Measurements from ENCODE around the gene BORA. TPM values are rescaled to one million over a fixed set of nuclear protein-coding genes. Genes with fewer than 3 reads are reported as not detected.
"Not testable (repeated sequence)": the region's sequence is repeated elsewhere in the genome, so short reads cannot be mapped to it uniquely, and the experiment has no call there.

Gene BORA
- total RNA-seq, 1 experiment from 2014 or later, result 16.1 TPM

DNA sequence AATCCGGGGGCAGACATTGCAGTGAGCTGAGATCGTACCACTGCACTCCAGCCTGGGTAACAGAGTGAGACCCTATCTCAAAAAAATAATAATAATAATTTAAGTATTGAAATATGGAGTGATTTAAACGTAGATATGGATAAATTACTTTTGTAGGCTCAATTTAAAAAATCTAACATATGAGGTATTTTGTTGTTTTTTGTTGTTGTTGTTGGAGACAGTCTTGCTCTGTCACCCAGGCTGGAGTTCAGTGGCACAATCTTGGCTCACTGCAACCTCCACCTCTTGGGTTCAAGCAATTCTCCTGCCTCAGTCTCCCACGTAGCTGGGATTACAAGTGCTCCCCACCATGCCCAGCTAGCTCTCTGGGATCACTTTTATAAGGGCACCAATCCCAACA, 57.0 kb downstream of the BORA start:
- DNase-seq (ENCODE audit: low read depth in 1 of 2, low spot score in 2 of 2); H3K4me1 ChIP-seq (replicated peaks); H3K27me3 ChIP-seq (replicated peaks); H3K9me3 ChIP-seq (replicated peaks); H3K4me3 ChIP-seq; H3K27ac ChIP-seq: not testable (repeated sequence)
- peaks cover 16% of the 10 kb centered on the region for H3K36me3 ChIP-seq

DNA sequence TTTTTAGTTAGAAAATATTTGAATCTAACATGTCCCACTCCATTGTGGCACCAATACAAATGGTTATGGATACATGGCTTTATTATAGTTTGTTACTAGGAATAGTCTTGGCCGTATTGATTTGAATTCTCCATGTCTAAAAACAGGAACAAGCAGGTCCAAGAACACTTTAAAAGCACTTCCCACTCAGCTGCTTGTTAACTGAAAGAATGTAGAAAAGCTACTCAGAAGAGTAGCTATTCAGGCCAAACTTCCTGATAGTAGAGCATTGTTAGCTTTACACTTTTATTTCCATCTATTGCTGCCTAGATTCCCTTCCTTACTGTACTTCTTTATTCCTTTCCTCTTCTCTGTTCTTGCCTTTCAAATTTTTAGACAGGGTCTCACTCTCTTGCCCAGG, 61.1 kb downstream of the BORA start:
- peaks cover 21% of the 10 kb centered on the region for H3K36me3 ChIP-seq
- H3K9me3 ChIP-seq (replicated peaks), result no peaks in the 10 kb centered on the region
- H3K27ac ChIP-seq, result no peak overlapping the region
- no peak for DNase-seq (ENCODE audit: low read depth in 1 of 2, low spot score in 2 of 2)
- H3K4me3 ChIP-seq, result no peak overlapping the region
- H3K27me3 ChIP-seq (replicated peaks), result no peaks in the 10 kb centered on the region
- no peaks in the 10 kb centered on the region for H3K4me1 ChIP-seq (replicated peaks)

DNA sequence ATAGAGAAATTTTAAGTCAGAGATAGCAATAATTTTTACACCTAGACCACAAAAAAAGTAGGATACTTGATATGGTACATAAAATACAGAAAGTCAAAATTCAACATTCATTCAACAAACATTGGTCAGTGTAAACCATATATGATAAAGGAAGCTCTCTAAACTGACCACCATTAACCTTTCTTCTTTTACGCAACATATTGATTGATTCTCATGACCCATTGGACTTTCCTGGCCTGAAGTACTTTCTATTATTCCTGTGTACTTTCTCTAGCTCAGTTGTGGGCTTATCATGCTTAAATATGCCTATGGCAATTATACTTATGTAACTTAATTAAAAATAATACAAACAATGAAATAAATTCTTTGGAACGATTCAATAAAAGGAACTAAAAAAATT, 64.9 kb downstream of the BORA start:
- no peak for DNase-seq (ENCODE audit: low read depth in 1 of 2, low spot score in 2 of 2)
- Histone ChIP-seq H3K36me3 (peaks cover 32% of the 10 kb centered on the region), H3K4me3 (no peak overlapping the region), H3K4me1 (replicated peaks) (no peaks in the 10 kb centered on the region), H3K27me3 (replicated peaks) (no peaks in the 10 kb centered on the region), H3K9me3 (replicated peaks) (no peaks in the 10 kb centered on the region), H3K27ac (no peak overlapping the region)

DNA sequence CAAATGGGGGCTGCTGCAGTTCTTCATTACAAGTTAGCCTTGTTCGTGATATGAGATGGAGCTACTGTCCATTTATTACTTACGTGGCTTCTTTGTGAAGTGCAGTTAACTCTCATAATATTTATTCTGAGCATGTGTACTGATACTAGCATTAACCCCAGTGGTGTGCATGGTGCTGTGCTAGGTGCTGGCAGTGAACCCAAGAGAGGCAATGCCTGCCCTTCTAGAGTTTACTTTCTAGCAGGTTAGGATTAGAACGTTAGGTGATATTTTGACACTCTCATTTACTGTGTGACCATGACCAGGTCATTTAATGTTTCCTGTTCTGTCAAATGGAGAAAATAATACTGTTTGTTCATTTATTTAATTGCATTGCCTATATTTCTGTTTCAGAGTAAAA, 71.1 kb downstream of the BORA start:
- Histone ChIP-seq H3K27me3 (replicated peaks) (no peaks in the 10 kb centered on the region), H3K27ac (no peak overlapping the region), H3K4me3 (no peak overlapping the region), H3K9me3 (replicated peaks) (no peaks in the 10 kb centered on the region), H3K4me1 (replicated peaks) (no peaks in the 10 kb centered on the region), H3K36me3 (peaks cover 37% of the 10 kb centered on the region)
- DNase-seq (ENCODE audit: low read depth in 1 of 2, low spot score in 2 of 2), result no peak

DNA sequence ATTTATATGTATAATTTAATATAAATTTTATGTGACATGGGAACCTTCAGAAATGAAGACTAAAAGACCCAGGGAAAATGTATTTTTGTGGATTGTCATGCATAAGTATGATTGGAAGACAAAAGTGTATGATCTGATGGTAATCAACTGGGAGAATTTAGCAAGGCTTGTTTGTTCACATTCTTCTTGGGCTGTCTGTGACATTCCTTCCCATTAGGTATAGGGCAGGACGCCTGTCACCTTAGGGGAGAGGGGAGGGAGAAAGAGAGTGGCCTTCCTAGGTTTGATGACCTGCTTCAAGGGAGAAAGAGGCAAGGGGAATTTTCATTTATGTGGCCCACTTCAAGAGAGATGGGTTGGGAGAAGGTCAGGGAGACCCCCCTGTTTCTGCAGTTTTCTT, 76.6 kb downstream of the BORA start:
- no peaks in the 10 kb centered on the region for H3K4me1 ChIP-seq (replicated peaks)
- H3K27ac ChIP-seq, result no peak overlapping the region
- H3K27me3 ChIP-seq (replicated peaks), result no peaks in the 10 kb centered on the region
- H3K4me3 ChIP-seq, result no peak overlapping the region
- no peaks in the 10 kb centered on the region for H3K9me3 ChIP-seq (replicated peaks)
- H3K36me3 ChIP-seq, result peaks cover 8% of the 10 kb centered on the region
- no peak for DNase-seq (ENCODE audit: low read depth in 1 of 2, low spot score in 2 of 2)

Other genes starting within 250 kb of the BORA start
- 53.0 and 76.5 TPM in 2 replicates for gene MZT1, start 294 bp upstream of the BORA start, total RNA-seq (2014; rRNA removed; shearing (Covaris generic))
- gene DIS3, start 54.0 kb downstream of the BORA start, total RNA-seq (2014; rRNA removed; shearing (Covaris generic)), result 25.6 and 37.0 TPM in 2 replicates
- 14.4 and 15.3 TPM in 2 replicates for gene PIBF1, start 54.2 kb downstream of the BORA start, total RNA-seq (2014; rRNA removed; shearing (Covaris generic))